HG03460 (cell line): ENCODE data around the gene STK26.
"Not testable (repeated sequence)": the region's sequence is repeated elsewhere in the genome, so short reads cannot be mapped to it uniquely, and the experiment has no call there.

ENCODE experiments used
- ATAC-seq: cut with Tn5 transposase; IDR thresholded peaks from one replicate; pipeline ENCODE4 v1.9.1; 2021; ENCODE audit not compliant: unreplicated experiment

Gene STK26

GRCh38 chrX:132034648-132035047 is 11.5 kb downstream of the STK26 start:
- ATAC-seq = no peak

- ATAC-seq = no peak
Observed at GRCh38 chrX:132037479-132037993, 14.4 kb downstream of the STK26 start.

- no peak for ATAC-seq
Observed at GRCh38 chrX:132040066-132040465, 17.0 kb downstream of the STK26 start.

GRCh38 chrX:132041015-132041414 is 17.9 kb downstream of the STK26 start:
- ATAC-seq = no peak

- no peak for ATAC-seq
Observed at GRCh38 chrX:132043977-132044376, 20.9 kb downstream of the STK26 start.

- ATAC-seq = no peak
Observed at GRCh38 chrX:132044953-132045352, 21.9 kb downstream of the STK26 start.

- ATAC-seq = no peak
Observed at GRCh38 chrX:132045456-132045855, 22.4 kb downstream of the STK26 start.

- ATAC-seq = no peak
Observed at GRCh38 chrX:132046533-132046932, 23.4 kb downstream of the STK26 start.

- ATAC-seq = not testable (repeated sequence)
Observed at GRCh38 chrX:132051778-132052177, 28.7 kb downstream of the STK26 start.

GRCh38 chrX:132058050-132058449 is 34.9 kb downstream of the STK26 start:
- no peak for ATAC-seq

GRCh38 chrX:132058975-132059374 is 35.9 kb downstream of the STK26 start:
- no peak for ATAC-seq

GRCh38 chrX:132059973-132060540 is 37.0 kb downstream of the STK26 start:
- ATAC-seq = no peak

- no peak for ATAC-seq
Observed at GRCh38 chrX:132063334-132063733, 40.2 kb downstream of the STK26 start.

- ATAC-seq = no peak
Observed at GRCh38 chrX:132063862-132064261, 40.8 kb downstream of the STK26 start.

- ATAC-seq = no peak
Observed at GRCh38 chrX:132068405-132068804, 45.3 kb downstream of the STK26 start.

GRCh38 chrX:132071254-132071653 is 48.2 kb downstream of the STK26 start:
- ATAC-seq = no peak

GRCh38 chrX:132077414-132077813 is 54.3 kb downstream of the STK26 start:
- no peak for ATAC-seq

GRCh38 chrX:132077912-132078311 is 54.8 kb downstream of the STK26 start:
- no peak for ATAC-seq

- ATAC-seq = no peak
Observed at GRCh38 chrX:132085786-132086185, 62.7 kb downstream of the STK26 start.

GRCh38 chrX:132086672-132087071 is 63.6 kb downstream of the STK26 start:
- no peak for ATAC-seq

- ATAC-seq = no peak
Observed at GRCh38 chrX:132088864-132089263, 65.8 kb downstream of the STK26 start.

GRCh38 chrX:132090403-132091159 is 67.5 kb downstream of the STK26 start:
- no peak for ATAC-seq
